ENCODE measurements around the gene GPLD1. TPM values are rescaled to one million over a fixed set of nuclear protein-coding genes. Genes with fewer than 3 reads are reported as not detected.
A peak's percentile ranks its signal among the peaks of the same experiment; 100 is the strongest.

GPLD1 gene
- total and polyA plus RNA-seq, 2 experiments from 2014 or later = 3.8 to 11.1 TPM

- Histone ChIP-seq H3K27ac (ENCODE audit: low read depth) (no peak overlapping the region), H3K36me3 (ENCODE audit: insufficient read depth) (peaks cover 3% of the 10 kb centered on the region; the same call in 1 of the 2 replicates), H3K79me2 (replicated peaks; ENCODE audit: insufficient read depth) (peaks cover under 1% of the 10 kb centered on the region), H3K4me3 (no peak overlapping the region), H3K9me2 (ENCODE audit: insufficient read depth) (0 out of 2 replicates have a peak, but pooled peaks cover 4% of the 10 kb centered on the region), H3F3A (replicated peaks; ENCODE audit: low read depth) (peaks cover 5% of the 10 kb centered on the region; the same call in 1 of the 2 replicates), H3K4me1 (ENCODE audit: insufficient read depth) (peaks cover 16% of the 10 kb centered on the region), H3K27me3 (ENCODE audit: insufficient read depth) (no peaks in the 10 kb centered on the region), H2AFZ (no peak overlapping the region), H3K4me2 (no peak overlapping the region), H4K20me1 (replicated peaks; ENCODE audit: insufficient read depth) (no peaks in the 10 kb centered on the region)
- peaks cover 27% of the 10 kb centered on the region for H3K4me1 Mint-ChIP-seq
- H3K27ac Mint-ChIP-seq = no peak overlapping the region
- H3K9me3 Mint-ChIP-seq = peaks cover 32% of the 10 kb centered on the region
- no peak for ATAC-seq
- no peak overlapping the region for H3K4me3 Mint-ChIP-seq
- H3K36me3 Mint-ChIP-seq (ENCODE audit: low read depth) = peaks cover 34% of the 10 kb centered on the region
- DNase-seq (ENCODE audit: low spot score) = no peak
- no peak for TF ChIP-seq EZH2phosphoT487 (IDR thresholded peaks at IDR 0.05; ENCODE audit: unreplicated experiment)
- TF ChIP-seq ETS1 (IDR thresholded peaks at IDR 0.05) = no peak
- no peak for TF ChIP-seq POLR2AphosphoS5 (IDR thresholded peaks at IDR 0.05; ENCODE audit: low read depth)
- TF ChIP-seq REST (IDR thresholded peaks at IDR 0.05; ENCODE audit: unreplicated experiment) = no peak
- no peak for TF ChIP-seq ZNF331 (CRISPR knock-in tag; IDR thresholded peaks at IDR 0.05; ENCODE audit: low read depth)
- TF ChIP-seq NANOG (IDR thresholded peaks at IDR 0.05; ENCODE audit: borderline replicate concordance) = no peak
- TF ChIP-seq, protein P1, sequence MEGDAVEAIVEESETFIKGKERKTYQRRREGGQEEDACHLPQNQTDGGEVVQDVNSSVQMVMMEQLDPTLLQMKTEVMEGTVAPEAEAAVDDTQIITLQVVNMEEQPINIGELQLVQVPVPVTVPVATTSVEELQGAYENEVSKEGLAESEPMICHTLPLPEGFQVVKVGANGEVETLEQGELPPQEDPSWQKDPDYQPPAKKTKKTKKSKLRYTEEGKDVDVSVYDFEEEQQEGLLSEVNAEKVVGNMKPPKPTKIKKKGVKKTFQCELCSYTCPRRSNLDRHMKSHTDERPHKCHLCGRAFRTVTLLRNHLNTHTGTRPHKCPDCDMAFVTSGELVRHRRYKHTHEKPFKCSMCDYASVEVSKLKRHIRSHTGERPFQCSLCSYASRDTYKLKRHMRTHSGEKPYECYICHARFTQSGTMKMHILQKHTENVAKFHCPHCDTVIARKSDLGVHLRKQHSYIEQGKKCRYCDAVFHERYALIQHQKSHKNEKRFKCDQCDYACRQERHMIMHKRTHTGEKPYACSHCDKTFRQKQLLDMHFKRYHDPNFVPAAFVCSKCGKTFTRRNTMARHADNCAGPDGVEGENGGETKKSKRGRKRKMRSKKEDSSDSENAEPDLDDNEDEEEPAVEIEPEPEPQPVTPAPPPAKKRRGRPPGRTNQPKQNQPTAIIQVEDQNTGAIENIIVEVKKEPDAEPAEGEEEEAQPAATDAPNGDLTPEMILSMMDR (conservative IDR thresholded peaks at IDR 0.05; ENCODE audit: low read depth in 2 of 2) = peak in 1 of 2 experiments; percentile 47; a peak in 3 of 4 replicates
- TF ChIP-seq JUNB (IDR thresholded peaks at IDR 0.05; ENCODE audit: unreplicated experiment) = no peak
- H3K27me3 Mint-ChIP-seq (ENCODE audit: insufficient read depth, low read depth, poor library complexity) = peaks cover 8% of the 10 kb centered on the region
Measured at GRCh38 chr6:24396824-24397223, 92.6 kb downstream of the GPLD1 start.

Data from GM23338 (cell line).